NOMO-1 (cell line): ENCODE results near the gene GFOD2.
A peak's percentile ranks its signal among the peaks of the same experiment; 100 is the strongest.

Experiments used
- DNase-seq, 2 experiments: peaks; one replicate each; lab custom pipeline; 2025; ENCODE audit not compliant: unreplicated experiment in 2 of 2; lab: John Stamatoyannopoulos, UW

Gene GFOD2

GRCh38 chr16:67660564-67661028, 58.5 kb downstream of the GFOD2 start, which contains the start of gene PARD6A:
TSS of gene PARD6A (plus strand) at chr16:67660960. CDS start at chr16:67661039, 79 bp downstream.
- DNase-seq = peak; percentile 94

- DNase-seq = peak; percentile 73 to 87
Observed at GRCh38 chr16:67659675-67660563, 59.2 kb downstream of the GFOD2 start, which contains the start of gene ACD. TSS of gene ACD (minus strand) at chr16:67660260. CDS start at chr16:67660220, 40 bp downstream.

- DNase-seq = no peak
Observed at GRCh38 chr16:67658849-67659674, 60.1 kb downstream of the GFOD2 start.

GRCh38 chr16:67657751-67658518, 61.2 kb downstream of the GFOD2 start:
- no peak for DNase-seq

GRCh38 chr16:67657017-67657608, 62.0 kb downstream of the GFOD2 start:
- no peak for DNase-seq

GRCh38 chr16:67656344-67657016, 62.6 kb downstream of the GFOD2 start:
- no peak for DNase-seq

- DNase-seq = no peak
Observed at GRCh38 chr16:67655363-67655762, 63.8 kb downstream of the GFOD2 start.

- no peak for DNase-seq
Observed at GRCh38 chr16:67654403-67654911, 64.7 kb downstream of the GFOD2 start.

GRCh38 chr16:67653789-67654402, 65.2 kb downstream of the GFOD2 start:
- DNase-seq = no peak

- no peak for DNase-seq
Observed at GRCh38 chr16:67653128-67653788, 65.9 kb downstream of the GFOD2 start.

- no peak for DNase-seq
Observed at GRCh38 chr16:67652578-67653127, 66.5 kb downstream of the GFOD2 start.

GRCh38 chr16:67651847-67652246, 67.3 kb downstream of the GFOD2 start:
- DNase-seq = no peak

- no peak for DNase-seq
Observed at GRCh38 chr16:67651039-67651438, 68.1 kb downstream of the GFOD2 start.

- no peak for DNase-seq
Observed at GRCh38 chr16:67650023-67650422, 69.1 kb downstream of the GFOD2 start.

GRCh38 chr16:67649494-67649931, 69.6 kb downstream of the GFOD2 start:
- no peak for DNase-seq

GRCh38 chr16:67648764-67649407, 70.2 kb downstream of the GFOD2 start:
- DNase-seq = no peak

GRCh38 chr16:67648088-67648763, 70.9 kb downstream of the GFOD2 start:
- no peak for DNase-seq
